GM19455 (cell line): ENCODE measurements around the gene OR10V1.

ENCODE experiments used
- ATAC-seq: cut with Tn5 transposase; IDR thresholded peaks from one replicate; pipeline ENCODE4 v1.9.1; 2021; ENCODE audit not compliant: unreplicated experiment

The OR10V1 gene

DNA sequence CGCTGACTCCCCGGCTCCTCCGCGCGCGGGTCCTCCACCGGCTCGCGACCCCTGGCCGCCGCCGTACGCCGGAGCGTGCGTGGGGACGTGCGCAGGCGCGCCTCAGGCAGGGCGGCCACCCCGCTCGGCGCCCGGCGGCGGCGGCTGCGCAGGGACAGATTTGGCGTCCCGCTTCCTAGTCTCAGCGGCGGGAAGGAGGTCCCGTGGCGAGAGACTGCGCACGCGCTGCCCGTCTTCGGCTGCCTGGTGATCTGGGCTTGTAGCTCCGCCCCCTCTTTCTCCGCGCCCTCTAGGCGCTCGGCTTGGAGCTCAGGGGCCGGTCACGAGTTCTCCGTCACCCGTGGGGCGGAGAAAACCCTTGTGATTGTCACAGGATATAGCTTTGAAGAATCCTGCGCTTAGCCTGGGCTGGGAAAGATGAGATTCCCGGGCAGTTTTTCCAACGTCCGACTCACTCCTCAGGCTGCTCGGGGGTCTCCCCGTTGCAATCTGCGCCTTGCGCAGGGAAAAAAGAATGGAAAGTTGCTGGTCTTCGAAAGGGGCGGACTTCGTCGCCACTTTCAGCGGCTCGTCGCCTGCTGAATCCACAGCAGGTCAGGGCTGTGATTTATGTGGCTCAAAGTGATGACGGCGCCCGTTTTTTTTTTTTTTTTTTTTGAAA lies 44.6 kb downstream of the OR10V1 start, which contains the start of gene PATL1:
Gene PATL1, minus strand, starts transcription at position 88 of the 661 bp plus-strand sequence. CDS start 142 bp downstream, outside the sequence.
- peak; percentile 95 for ATAC-seq

DNA sequence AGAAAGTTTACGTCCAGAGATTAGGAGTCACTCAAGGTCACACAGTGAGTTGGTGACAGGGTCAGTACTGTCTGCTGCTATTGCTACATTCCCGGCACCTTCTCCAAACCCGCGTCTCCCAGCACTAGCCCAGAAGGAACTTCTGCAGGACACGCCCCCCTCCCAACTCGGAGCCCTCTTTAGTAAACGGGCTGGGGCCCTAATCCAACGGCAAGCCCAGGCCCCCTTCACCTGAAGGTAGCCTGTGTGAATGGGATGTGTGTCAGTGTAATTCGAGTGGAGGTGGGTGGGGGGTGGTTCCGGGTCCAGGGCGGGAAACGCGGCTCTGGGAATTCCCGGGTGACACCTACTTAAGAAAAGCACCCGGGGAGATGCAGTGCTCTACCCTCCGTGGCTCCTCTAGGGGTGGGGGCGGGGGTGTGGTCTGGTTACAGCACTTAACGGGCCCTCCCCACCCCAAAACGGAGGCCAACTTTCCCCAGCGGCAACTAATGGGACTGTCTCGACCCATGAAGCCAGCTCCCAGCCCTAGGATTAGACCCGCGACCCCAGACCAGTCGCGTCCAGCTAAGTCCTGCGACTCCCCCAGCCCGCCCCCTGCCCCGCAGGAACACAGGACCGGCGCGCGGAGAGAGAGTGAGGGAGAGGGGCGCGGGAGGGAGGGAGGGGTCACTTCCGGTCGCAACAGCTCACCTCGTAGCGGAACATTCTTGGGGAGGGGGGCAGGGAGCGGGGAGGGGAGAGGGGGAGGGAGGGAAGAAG lies 45.3 kb downstream of the OR10V1 start:
- ATAC-seq: peak; percentile 29

DNA sequence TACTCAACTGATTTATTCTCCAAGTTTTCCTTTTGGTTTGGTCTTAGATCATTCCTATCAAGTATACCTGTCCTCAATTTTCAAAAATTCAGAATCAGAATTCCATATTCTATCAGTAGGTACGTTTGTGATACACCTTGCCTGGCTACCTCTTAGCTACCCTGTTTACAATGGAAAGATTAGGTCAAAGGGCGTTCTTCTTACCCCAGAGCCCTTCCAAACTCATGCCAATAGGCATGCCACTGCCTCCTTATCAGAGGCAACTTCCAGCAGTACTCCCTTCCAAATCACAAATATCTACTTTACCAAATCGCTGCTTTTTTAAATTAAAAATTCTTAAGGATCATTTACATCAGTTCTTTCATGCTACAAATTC lies 45.8 kb downstream of the OR10V1 start:
- ATAC-seq: no peak

DNA sequence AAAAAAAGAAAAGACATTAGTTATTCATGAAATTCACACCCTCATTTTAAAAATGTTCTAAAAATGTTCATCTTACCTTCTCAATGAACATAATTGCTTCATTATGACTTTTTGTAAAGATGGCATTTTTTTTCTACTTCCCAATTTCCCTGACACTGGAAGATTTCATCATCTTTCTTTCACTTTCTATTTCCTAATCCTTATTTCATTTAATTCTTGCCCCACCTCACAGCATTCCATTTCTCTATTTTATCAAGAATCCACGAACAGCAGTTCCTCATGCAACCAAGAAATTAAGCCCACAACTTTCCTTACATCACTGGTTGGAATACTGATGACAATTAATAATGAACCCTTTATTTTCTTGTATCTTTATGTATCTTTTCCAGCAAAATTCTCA lies 46.7 kb downstream of the OR10V1 start:
- no peak for ATAC-seq
